NCI-H345 (cell line): ENCODE data around the gene RP9.
"Not testable (repeated sequence)": the region's sequence is repeated elsewhere in the genome, so short reads cannot be mapped to it uniquely, and the experiment has no call there.

ENCODE experiments used
- DNase-seq: peaks from one replicate; lab custom pipeline; 2025; lab: John Stamatoyannopoulos, UW

RP9 gene

GRCh38 chr7:33101906-33102305, 7.3 kb downstream of the RP9 start:
- no peak for DNase-seq

DNA sequence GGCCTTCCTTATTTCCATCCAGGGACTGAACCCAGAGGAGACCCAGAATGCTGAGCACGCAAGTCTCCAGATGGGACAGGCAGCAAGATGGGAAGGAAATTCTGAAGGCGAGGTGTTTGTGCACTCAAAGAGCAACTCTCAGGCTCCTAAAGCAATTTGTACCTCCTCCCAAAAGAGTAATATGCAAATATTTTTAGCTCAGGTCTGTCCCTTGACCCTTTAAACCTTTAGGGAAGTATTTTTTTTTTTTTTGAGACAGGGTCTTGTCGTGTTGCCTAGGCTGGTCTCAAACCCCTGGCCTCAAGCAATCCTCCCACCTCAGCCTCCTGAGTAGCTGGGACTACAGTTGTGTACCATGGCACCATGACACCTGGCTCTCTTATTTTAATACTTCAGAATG, 8.4 kb downstream of the RP9 start:
- DNase-seq: no peak

DNA sequence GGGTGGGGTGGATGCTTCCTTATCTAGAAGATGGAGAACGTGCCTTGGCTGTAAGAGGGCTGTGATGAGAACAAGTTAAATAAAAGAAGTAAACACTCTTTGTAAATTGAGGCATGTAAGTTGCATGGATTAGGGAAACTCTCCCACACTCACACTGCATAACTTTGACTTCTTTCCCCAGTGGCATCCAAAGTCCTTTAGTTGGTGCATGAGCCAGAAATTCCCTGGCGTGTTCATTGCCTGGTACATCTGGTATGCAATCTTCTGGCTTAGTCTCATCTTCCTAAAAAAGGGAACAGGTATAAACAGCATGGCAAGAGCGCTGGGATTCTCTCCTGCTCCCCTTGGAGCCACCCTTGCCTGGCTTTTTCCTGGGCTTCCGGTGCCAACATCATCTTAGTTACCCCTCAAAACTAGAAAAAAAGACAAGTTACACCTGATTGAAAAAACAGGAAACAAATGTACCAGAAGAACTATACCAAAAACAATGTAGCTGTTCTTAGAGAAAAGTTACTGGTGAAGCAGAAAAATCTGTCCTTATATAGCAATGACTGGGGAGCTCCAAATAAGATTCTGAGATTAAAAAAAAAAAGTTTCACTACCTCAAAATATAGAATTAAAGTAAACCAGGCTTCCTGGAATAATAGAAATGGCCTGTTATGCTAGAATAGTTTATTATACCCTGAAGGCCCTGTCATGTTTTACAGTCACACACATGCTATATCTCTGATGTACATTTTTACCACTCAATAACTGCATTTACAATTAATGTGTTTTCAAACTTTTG, 9.9 kb downstream of the RP9 start:
- DNase-seq: no peak

GRCh38 chr7:33094745-33095275, 14.4 kb downstream of the RP9 start:
- not testable (repeated sequence) for DNase-seq

DNA sequence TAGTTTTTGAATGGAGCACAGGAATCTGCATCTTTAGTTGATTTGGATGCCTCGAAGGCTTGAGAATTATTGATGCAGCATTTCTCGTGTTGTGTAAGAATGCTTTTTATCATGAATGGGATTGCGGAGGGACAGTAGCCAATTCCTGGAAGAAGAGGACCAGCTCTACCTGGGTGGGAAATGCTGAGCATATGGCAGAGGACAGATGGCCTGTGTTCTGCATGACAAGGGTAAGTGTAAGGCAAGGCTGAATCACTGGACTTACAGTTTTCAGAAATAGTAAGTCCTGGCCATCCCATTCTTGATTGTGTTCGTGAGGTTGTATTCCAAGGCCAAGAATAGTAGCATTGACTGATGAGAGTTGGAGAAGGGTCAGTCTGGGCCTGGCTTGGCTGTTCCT, 15.9 kb downstream of the RP9 start:
- DNase-seq: no peak

GRCh38 chr7:33091641-33092191, 17.5 kb downstream of the RP9 start:
- no peak for DNase-seq

- no peak for DNase-seq
Observed at GRCh38 chr7:33091111-33091531, 18.1 kb downstream of the RP9 start.

DNA sequence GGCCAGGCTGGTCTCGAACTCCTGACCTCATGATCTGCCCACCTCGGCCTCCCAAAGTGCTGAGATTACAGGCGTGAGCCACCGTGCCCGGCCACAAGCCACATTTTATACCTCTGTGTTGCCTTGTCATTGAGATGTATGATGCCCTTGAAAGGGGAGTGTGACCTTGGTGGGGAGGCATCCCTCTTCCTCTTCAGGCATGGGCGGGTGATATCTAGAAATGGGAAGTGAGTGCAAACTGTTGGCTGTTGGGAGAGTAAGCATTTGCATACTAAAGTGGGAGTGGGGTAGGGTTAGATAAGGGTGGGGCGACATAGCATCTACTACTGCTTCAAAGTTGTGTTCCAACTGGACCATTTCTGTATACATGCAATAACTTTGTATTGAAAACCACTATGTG, 20.1 kb downstream of the RP9 start:
- DNase-seq: no peak

- no peak for DNase-seq
Observed at GRCh38 chr7:33087858-33088257, 21.3 kb downstream of the RP9 start.

DNA sequence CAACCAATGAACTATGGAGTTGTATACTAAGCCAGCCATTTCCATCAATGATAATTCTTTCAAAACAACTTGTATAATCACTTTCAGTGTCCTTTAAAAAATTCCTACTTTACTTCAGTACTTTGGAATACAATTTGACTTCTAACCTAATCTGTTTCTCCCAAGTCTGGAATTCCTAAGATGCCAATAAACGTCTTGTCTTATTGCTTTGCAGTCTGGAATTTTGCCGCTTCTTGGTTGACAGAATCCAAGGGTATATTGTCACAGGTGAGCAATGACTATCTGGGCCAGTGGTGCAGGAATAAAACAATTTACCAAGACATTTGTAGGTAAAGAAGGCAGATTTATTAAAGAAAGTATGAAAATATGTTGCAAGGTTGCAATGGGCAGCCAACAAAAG, 21.8 kb downstream of the RP9 start:
- DNase-seq: no peak

DNA sequence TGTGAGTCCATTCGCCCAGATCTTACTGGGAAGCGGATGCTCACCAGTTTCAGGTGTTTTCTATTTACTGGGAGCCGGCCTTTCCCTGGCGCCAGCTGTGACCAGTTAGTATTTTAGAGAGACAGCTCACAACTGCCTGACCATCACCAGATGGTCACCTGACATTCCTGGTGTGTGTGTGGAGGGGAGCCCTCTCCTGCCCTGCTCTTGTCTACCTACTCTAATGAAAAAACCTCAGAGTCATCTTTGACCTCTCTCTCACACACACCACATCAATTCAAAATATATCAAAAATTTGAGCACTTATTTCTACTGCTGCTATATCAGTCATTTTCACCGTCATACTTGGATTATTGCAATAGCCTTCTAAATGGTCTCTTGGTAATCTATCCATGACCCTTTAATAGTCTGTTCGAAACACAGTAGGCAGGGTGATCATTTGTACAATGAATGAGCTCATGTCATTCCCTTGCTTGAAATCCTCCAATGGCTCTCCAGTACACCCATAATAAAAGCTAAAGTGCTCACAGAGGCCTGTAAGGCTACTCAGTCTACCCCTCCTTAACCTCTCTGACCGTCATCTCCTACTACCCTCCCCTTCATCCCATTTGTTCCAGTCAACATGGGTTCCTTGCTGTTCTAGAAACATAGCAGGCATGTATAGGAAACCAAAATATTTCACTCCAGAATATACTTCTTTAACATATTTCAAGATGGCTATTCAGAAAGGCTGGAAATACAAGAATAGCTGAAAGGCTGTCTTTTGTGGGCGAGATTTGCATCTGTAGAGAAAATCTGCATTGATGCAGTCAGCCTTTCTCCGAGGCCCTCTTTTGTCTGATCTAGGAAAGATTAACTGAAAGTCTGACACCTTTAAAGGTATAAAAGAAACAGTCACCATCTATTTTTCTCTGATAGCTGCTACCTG, 29.2 kb downstream of the RP9 start:
- DNase-seq: no peak

GRCh38 chr7:33079096-33079495, 30.1 kb downstream of the RP9 start:
- DNase-seq: no peak

GRCh38 chr7:33076737-33077136, 32.5 kb downstream of the RP9 start:
- no peak for DNase-seq

GRCh38 chr7:33075818-33076518, 33.2 kb downstream of the RP9 start:
- no peak for DNase-seq

- DNase-seq: no peak
Observed at GRCh38 chr7:33073243-33073642, 36.0 kb downstream of the RP9 start.

DNA sequence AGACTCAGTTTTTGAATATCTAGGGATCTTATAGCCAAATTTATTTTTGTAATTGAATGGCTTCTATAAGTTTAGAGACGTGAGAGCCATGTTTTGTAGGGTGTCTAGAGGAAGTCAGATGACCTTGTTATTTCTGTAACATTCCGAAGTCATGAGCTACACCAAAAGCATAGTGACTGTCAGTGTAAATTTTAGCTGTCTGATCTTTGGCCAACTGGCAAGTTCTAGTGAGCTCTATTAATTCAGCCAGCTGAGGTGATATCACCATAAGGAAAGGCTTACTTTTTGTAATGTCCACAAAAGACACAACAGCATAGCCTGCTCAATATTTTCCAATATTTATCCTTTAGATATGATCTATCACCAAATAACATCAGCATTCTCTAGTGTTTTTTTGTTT, 36.7 kb downstream of the RP9 start:
- DNase-seq: no peak

DNA sequence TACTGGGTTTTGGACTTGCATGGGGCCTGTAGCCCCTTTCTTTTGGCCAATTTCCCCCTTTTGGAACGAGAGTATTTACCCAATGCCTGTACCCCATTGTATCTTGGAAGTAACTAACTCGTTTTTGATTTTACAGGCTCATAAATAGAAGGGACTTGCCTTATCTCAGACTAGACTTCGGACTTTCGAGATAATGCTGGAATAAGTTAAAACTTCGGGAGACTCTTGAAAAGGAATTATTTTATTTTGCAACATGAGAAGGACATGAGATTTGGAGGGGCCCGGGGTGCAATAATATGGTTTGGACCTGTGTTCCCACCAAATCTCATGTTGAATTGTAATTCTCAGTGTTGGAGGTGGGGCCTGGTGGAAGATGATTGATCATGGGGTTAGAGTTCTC, 38.4 kb downstream of the RP9 start:
- DNase-seq: no peak

GRCh38 chr7:33070277-33070676, 38.9 kb downstream of the RP9 start:
- DNase-seq: no peak

DNA sequence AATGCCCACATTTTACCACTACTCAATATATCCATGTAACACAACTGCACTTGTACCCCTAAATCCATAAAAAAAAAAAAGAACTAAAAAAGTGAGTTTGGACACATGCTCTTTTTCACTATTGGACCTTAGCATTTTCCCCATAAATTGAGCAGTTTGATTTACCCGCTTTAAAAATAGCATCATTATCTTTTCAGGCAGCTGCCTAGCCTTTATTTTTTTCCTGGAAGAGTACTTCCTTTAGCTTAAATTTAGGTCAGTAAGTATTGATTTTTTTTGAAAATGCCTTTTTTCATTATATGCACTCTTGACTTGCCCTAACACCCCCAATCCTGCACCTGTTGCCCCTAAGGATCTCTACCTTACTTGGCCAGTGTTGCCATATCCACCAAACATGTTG, 41.3 kb downstream of the RP9 start:
- DNase-seq: no peak

- DNase-seq: no peak
Observed at GRCh38 chr7:33066771-33067170, 42.4 kb downstream of the RP9 start.

- no peak for DNase-seq
Observed at GRCh38 chr7:33065981-33066380, 43.2 kb downstream of the RP9 start.
